Aorta (tissue), 5 donors: Measurements from ENCODE around the gene CORO1C. TPM values are rescaled to one million over a fixed set of nuclear protein-coding genes. Genes with fewer than 3 reads are reported as not detected.

Experiments
- ATAC-seq: fragments of 200-7000 bp; cut with Tn5 transposase; one replicate; pipeline ENCODE4 v1.9.1; 2022; ENCODE audit warnings: moderate library complexity; ENCODE audit not compliant: low FRiP score
- DNase-seq, 2 donors: peaks; one replicate each; pipeline ENCODE4 v3.0.0-alpha.2; 2020
- H3K27ac ChIP-seq, 2 donors: one replicate each; pipeline ENCODE4 v1.5.1; 2013; ENCODE audit warnings: low read length in 2 of 2, mild to moderate bottlenecking in 2 of 2, moderate library complexity in 2 of 2, control low read depth in 1 of 2, inconsistent platforms in 1 of 2, low read depth in 1 of 2
- H3K27me3 ChIP-seq, 2 donors: one replicate each; pipeline ENCODE4 v1.6.1; 2013; ENCODE audit warnings: control low read depth in 1 of 2, low read length in 1 of 2, mild to moderate bottlenecking in 1 of 2, moderate library complexity in 1 of 2; ENCODE audit not compliant: insufficient read depth in 2 of 2, control insufficient read depth in 1 of 2
- H3K36me3 ChIP-seq, 2 donors: one replicate each; pipeline ENCODE4 v1.6.1; 2013; ENCODE audit warnings: control low read depth in 1 of 2, low read length in 1 of 2, mild to moderate bottlenecking in 1 of 2; ENCODE audit not compliant: insufficient read depth in 2 of 2, control insufficient read depth in 1 of 2
- H3K4me1 ChIP-seq, 2 donors: one replicate each; pipeline ENCODE4 v1.6.1; 2013; ENCODE audit warnings: low read length in 2 of 2, control low read depth in 1 of 2, mild to moderate bottlenecking in 1 of 2, moderate library complexity in 1 of 2; ENCODE audit not compliant: insufficient read depth in 2 of 2, control insufficient read depth in 1 of 2
- H3K4me3 ChIP-seq, 2 donors: one replicate each; pipeline ENCODE4 v1.5.1; 2013; ENCODE audit warnings: low read length in 2 of 2, control low read depth in 1 of 2, mild to moderate bottlenecking in 1 of 2
- H3K9me3 ChIP-seq: one replicate; pipeline ENCODE4 v1.6.1; 2013; ENCODE audit warnings: mild to moderate bottlenecking, low read length; ENCODE audit not compliant: control insufficient read depth
- WGBS, 2 donors: extraction: QIAGEN DNeasy Blood & Tissue Kit; methylation state at CpG; one replicate each; pipeline ENCODE4 v1.1.7; 2013; 5-methylcytosine and 5-hydroxymethylcytosine counted together
- intact Hi-C, 2 donors: fragments of 100-400 bp; cut with DNase I; formaldehyde crosslinking; loops; one replicate each; pipeline versions ENCODE4 v1.14.2 to v1.15.0; 2022
- polyA plus RNA-seq, 2 donors: library from polyadenylated mRNA; stranded (reverse); fragments of 200-250 nt; gene quantifications; one replicate each; pipeline ENCODE4 v1.2.3, GENCODE V29; 2013
- total RNA-seq, 2 donors: library from RNA; stranded (reverse); fragmentation: NEBNext Ultra II Directional; extraction: Animal tissue kit (Norgen Biotek cat#: 25700); gene quantifications; one replicate each; pipeline ENCODE4 v1.2.1, GENCODE V29; 2021
- donor health status: healthy with polysubstance abuse.
- donor health status: Bipolar disorder and iron deficiency.
- donor health status: DM: no; HTN: no; CAD: no.
- donor health status: DM: no; HTN: no; CAD: no.
- donor health status: DM: yes; HTN: yes; CAD: no.

CORO1C gene
- total and polyA plus RNA-seq, 4 donors = 68.0 to 387 (median 176) TPM

- DNase-seq = no peak
- Histone ChIP-seq H3K4me3 (no peak overlapping the region), H3K27me3 (no peaks in the 10 kb centered on the region), H3K9me3 (no peaks in the 10 kb centered on the region), H3K4me1 (peaks cover 3 to 5% of the 10 kb centered on the region in 2 donors), H3K36me3 (no peaks in the 10 kb centered on the region), H3K27ac (peak overlapping the region in 1 of 2 donors; percentile 51)
- ATAC-seq = no peak
- whole genome bisulfite sequencing, 2 donors = 92 to 97% methylated on average over 1 of the region's 1 CpG
- intact Hi-C loops = no loop called here
Observed at GRCh38 chr12:108681317-108681716, 50.0 kb downstream of the CORO1C start.

GRCh38 chr12:108679106-108679681 is 52.1 kb downstream of the CORO1C start:
- Histone ChIP-seq H3K4me1 (peaks cover 0 to 3% of the 10 kb centered on the region in 2 donors), H3K36me3 (peaks cover 0 to 3% of the 10 kb centered on the region in 2 donors), H3K9me3 (no peaks in the 10 kb centered on the region), H3K4me3 (no peak overlapping the region), H3K27ac (peak overlapping the region in 1 of 2 donors; percentile 43), H3K27me3 (no peaks in the 10 kb centered on the region)
- ATAC-seq (no peak), DNase-seq (no peak)
- 89% methylated on average over 1 of the region's 1 CpG for WGBS, 2 donors
- intact Hi-C loops = no loop called here

GRCh38 chr12:108678104-108678730 is 53.1 kb downstream of the CORO1C start:
- Histone ChIP-seq H3K4me3 (no peak overlapping the region), H3K36me3 (peaks cover 0 to 3% of the 10 kb centered on the region in 2 donors), H3K4me1 (no peaks in the 10 kb centered on the region), H3K27ac (no peak overlapping the region), H3K9me3 (no peaks in the 10 kb centered on the region), H3K27me3 (no peaks in the 10 kb centered on the region)
- WGBS, 2 donors = 83 to 86% methylated on average over 9 of the region's 9 CpGs
- ATAC-seq = no peak
- DNase-seq = no peak
- intact Hi-C loops = no loop called here

- ATAC-seq (no peak), DNase-seq (no peak)
- H3K27ac ChIP-seq = no peak overlapping the region
- no peaks in the 10 kb centered on the region for H3K27me3 ChIP-seq
- H3K9me3 ChIP-seq = no peaks in the 10 kb centered on the region
- H3K4me3 ChIP-seq = no peak overlapping the region
- intact Hi-C loops = no loop called here
- 53 to 70% methylated on average over 3 of the region's 3 CpGs for WGBS, 2 donors
- H3K36me3 ChIP-seq = peaks cover 0 to 3% of the 10 kb centered on the region in 2 donors
- H3K4me1 ChIP-seq = no peaks in the 10 kb centered on the region
Observed at GRCh38 chr12:108677381-108677780, 53.9 kb downstream of the CORO1C start.

DNA sequence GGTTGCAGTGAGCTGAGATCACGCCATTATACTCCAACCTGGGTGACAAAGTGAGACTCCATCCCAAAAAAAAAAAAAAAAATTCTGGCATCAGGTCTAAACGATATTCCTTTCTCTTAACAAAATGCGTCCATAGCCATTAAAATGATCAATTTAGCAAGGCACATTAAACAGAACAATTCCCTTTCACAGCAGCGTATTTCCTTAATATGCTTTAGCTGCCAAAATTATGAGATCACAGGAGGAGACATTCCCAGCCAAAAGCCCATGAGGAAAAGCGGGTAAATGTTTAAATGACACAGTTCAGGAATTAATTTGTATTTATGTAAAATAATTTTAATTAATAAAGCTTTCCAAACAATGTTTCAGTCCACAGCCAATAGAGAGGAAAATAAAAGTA is 54.6 kb downstream of the CORO1C start:
- no peak for DNase-seq
- Histone ChIP-seq H3K4me1 (no peaks in the 10 kb centered on the region), H3K27me3 (no peaks in the 10 kb centered on the region), H3K4me3 (no peak overlapping the region), H3K9me3 (no peaks in the 10 kb centered on the region), H3K36me3 (peaks cover 3 to 4% of the 10 kb centered on the region in 2 donors), H3K27ac (no peak overlapping the region)
- WGBS, 2 donors = 39 to 41% methylated on average over 5 of the region's 5 CpGs
- ATAC-seq = no peak
- intact Hi-C loops = no loop called here

- no peaks in the 10 kb centered on the region for H3K9me3 ChIP-seq
- DNase-seq = no peak
- 83 to 90% methylated on average over 4 of the region's 4 CpGs for WGBS, 2 donors
- peak overlapping the region; percentile 61 to 68 for H3K27ac ChIP-seq
- H3K4me1 ChIP-seq = no peaks in the 10 kb centered on the region
- intact Hi-C loops = no loop called here
- H3K4me3 ChIP-seq = no peak overlapping the region
- no peaks in the 10 kb centered on the region for H3K27me3 ChIP-seq
- ATAC-seq = no peak
- peaks cover 3 to 4% of the 10 kb centered on the region in 2 donors for H3K36me3 ChIP-seq
Observed at GRCh38 chr12:108675792-108676191, 55.5 kb downstream of the CORO1C start.

DNA sequence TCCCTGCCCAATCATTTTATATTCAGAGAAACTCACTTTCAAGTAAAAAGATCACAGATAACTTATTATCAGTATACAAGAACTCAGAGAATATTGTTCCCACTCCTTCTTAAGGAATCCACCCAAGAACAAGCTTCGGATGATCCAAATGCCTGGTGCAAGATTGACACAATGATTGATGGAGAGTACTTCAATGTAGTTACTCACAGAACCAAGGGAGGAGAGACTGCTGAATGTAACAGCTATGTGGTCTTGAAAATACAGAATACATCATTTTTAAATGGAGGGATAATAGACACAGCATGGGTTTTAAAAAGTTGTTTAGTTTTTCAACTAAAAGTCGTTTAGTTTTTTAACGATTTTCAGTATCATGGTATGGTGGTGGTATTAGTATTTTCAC is 59.3 kb downstream of the CORO1C start:
- H3K4me1 ChIP-seq = no peaks in the 10 kb centered on the region
- H3K4me3 ChIP-seq = no peak overlapping the region
- WGBS, 2 donors = 78 to 80% methylated on average over 3 of the region's 3 CpGs
- intact Hi-C loops = no loop called here
- no peak for ATAC-seq
- no peaks in the 10 kb centered on the region for H3K9me3 ChIP-seq
- H3K36me3 ChIP-seq = peaks cover 3 to 4% of the 10 kb centered on the region in 2 donors
- no peak for DNase-seq
- no peak overlapping the region for H3K27ac ChIP-seq
- H3K27me3 ChIP-seq = no peaks in the 10 kb centered on the region

DNA sequence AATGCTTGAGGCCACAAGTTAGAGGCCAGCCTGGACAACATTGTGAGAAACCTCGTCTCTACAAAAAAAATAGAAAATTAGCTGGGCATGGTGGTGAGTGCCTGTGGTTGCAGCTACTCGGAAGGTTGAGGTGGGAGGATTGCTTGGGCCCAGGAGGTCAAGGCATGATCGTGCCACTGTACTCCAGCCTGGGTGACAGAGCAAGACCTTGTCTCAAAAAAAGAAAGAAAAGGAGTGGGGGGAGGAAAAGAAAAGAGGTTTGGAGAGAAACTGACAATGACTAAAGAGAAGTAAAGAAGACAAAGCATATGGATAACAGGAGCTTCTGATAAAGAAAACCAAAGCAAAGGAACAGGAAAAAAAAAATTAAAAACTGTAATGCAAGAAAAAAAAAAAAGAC is 60.2 kb downstream of the CORO1C start:
- Histone ChIP-seq H3K27ac (no peak overlapping the region), H3K4me1 (peaks cover 0 to 7% of the 10 kb centered on the region in 2 donors), H3K9me3 (no peaks in the 10 kb centered on the region), H3K4me3 (no peak overlapping the region), H3K36me3 (peaks cover 3 to 4% of the 10 kb centered on the region in 2 donors), H3K27me3 (no peaks in the 10 kb centered on the region)
- DNase-seq (no peak), ATAC-seq (no peak)
- intact Hi-C loops = no loop called here
- 85 to 86% methylated on average over 3 of the region's 3 CpGs for WGBS, 2 donors

DNA sequence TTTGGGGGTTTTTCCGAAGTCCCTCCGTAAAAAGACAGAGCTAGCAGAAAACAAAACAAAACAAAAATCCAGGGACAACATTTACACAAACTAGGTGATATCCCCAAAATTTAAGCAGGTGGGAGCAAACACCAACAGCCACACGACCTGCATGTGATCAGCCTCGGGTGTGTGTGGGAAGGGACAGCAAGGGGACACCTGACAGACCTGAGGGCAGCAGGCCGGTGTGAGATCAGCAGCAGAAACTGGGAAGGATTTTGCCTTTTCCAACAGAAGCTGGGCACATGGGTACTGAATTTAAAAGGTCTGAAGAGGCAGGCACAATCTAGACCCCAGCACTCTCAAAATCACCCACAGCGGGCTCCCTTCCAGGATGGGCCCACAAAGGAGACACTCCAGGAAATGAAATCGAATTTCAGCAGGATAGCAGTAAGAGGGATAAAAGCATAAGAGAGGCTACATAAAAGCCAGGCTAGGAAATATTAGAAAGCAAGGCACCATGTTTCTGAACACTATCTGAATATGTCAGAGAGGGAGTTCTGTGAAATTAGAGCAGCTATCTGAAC is 61.2 kb downstream of the CORO1C start:
- Histone ChIP-seq H3K27ac (peak overlapping the region in 1 of 2 donors; percentile 1), H3K4me1 (peaks cover 0 to 8% of the 10 kb centered on the region in 2 donors), H3K27me3 (no peaks in the 10 kb centered on the region), H3K36me3 (peaks cover 0 to 4% of the 10 kb centered on the region in 2 donors), H3K9me3 (no peaks in the 10 kb centered on the region), H3K4me3 (no peak overlapping the region)
- WGBS, 2 donors = 81 to 82% methylated on average over 7 of the region's 7 CpGs
- intact Hi-C loops = no loop called here
- DNase-seq (no peak), ATAC-seq (no peak)
